HepG2 (cell line): ENCODE results near the gene C14orf119. TPM values are rescaled to one million over a fixed set of nuclear protein-coding genes. Genes with fewer than 3 reads are reported as not detected.
A peak's percentile ranks its signal among the peaks of the same experiment; 100 is the strongest.

Source experiments
- AGO1 ChIP-seq: fragments of 200-400 bp; formaldehyde crosslinking; IDR thresholded peaks from 2 replicates; pipeline ENCODE4 v1.6.1; 2017; ENCODE audit warnings: mild to moderate bottlenecking, low read depth, low read length, moderate library complexity; ENCODE audit not compliant: poor library complexity, severe bottlenecking
- CBX1 ChIP-seq: IDR thresholded peaks from one replicate; pipeline ENCODE4 v1.6.1; 2016; ENCODE audit warnings: antibody characterized with exemption, low read depth
- CCAR2 ChIP-seq: fragments of 200-400 bp; formaldehyde crosslinking; optimal IDR thresholded peaks from 2 replicates; pipeline ENCODE3; 2018; ENCODE audit warnings: low read depth, mild to moderate bottlenecking, low read length, moderate library complexity
- FOXA3 ChIP-seq: IDR thresholded peaks from 2 replicates; pipeline ENCODE4 v1.6.1; 2016; ENCODE audit warnings: missing genetic modification reagents, missing compliant biosample characterization
- FOXK2 ChIP-seq: fragments of 450-650 bp; IDR thresholded peaks from 2 replicates; pipeline ENCODE4 v1.6.1; 2016
- HIVEP1 ChIP-seq: sonication (generic); formaldehyde crosslinking; IDR thresholded peaks from 2 replicates; pipeline ENCODE4 v1.4.0; 2020; ENCODE audit warnings: mild to moderate bottlenecking, missing genetic modification reagents
- LCORL ChIP-seq, 2 experiments: fragments of 450-650 bp in 1 of 2; sonication (generic) in 1 of 2; formaldehyde crosslinking in 1 of 2; IDR thresholded peaks; 2 replicates each; pipeline versions ENCODE4 v1.5.0 to v1.6.1; 2017 to 2020; ENCODE audit warnings: antibody characterized with exemption in 1 of 2, missing genetic modification reagents in 1 of 2
- MAZ ChIP-seq, 2 experiments: sonication (generic) in 1 of 2; formaldehyde crosslinking in 1 of 2; IDR thresholded peaks; 2 replicates each; pipeline versions ENCODE4 v1.5.0 to v1.6.1; 2012 to 2020; ENCODE audit warnings: low read depth in 2 of 2, mild to moderate bottlenecking in 2 of 2, borderline replicate concordance in 1 of 2, improper control_type of control experiment in 1 of 2, low read length in 1 of 2, missing genetic modification reagents in 1 of 2, moderate library complexity in 1 of 2
- MEIS2 ChIP-seq: sonication (generic); formaldehyde crosslinking; IDR thresholded peaks from 2 replicates; pipeline ENCODE4 v1.9.0; 2021; ENCODE audit warnings: mild to moderate bottlenecking, missing genetic modification reagents
- NCOA2 ChIP-seq: sonication (generic); formaldehyde crosslinking; IDR thresholded peaks from 2 replicates; pipeline ENCODE4 v1.8.0; 2022; ENCODE audit warnings: inconsistent platforms
- NR3C1 ChIP-seq: sonication (generic); formaldehyde crosslinking; IDR thresholded peaks from 2 replicates; pipeline ENCODE4 v1.4.0; 2020; ENCODE audit warnings: missing genetic modification reagents
- RAD21 ChIP-seq: fragments of 450-650 bp; formaldehyde crosslinking; IDR thresholded peaks from 2 replicates; pipeline ENCODE4 v1.5.0; 2020; ENCODE audit warnings: mild to moderate bottlenecking
- RFXANK ChIP-seq: IDR thresholded peaks from 2 replicates; pipeline ENCODE4 v1.6.1; 2016
- SIX1 ChIP-seq: sonication (generic); formaldehyde crosslinking; IDR thresholded peaks from 2 replicates; pipeline ENCODE4 v1.4.0; 2020; ENCODE audit warnings: missing genetic modification reagents, borderline replicate concordance
- ZIK1 ChIP-seq: sonication (generic); formaldehyde crosslinking; IDR thresholded peaks from 2 replicates; pipeline ENCODE4 v1.5.0; 2020; ENCODE audit warnings: mild to moderate bottlenecking, low read depth, missing genetic modification reagents, borderline replicate concordance
- ZKSCAN8 ChIP-seq: IDR thresholded peaks from 2 replicates; pipeline ENCODE4 v1.6.1; 2016; ENCODE audit warnings: borderline replicate concordance, missing genetic modification reagents, missing compliant biosample characterization
- ZNF124 ChIP-seq: sonication (generic); formaldehyde crosslinking; IDR thresholded peaks from 2 replicates; pipeline ENCODE4 v1.4.0; 2020; ENCODE audit warnings: missing genetic modification reagents
- ZNF235 ChIP-seq: sonication (generic); formaldehyde crosslinking; IDR thresholded peaks from 2 replicates; pipeline ENCODE4 v1.8.1; 2023; ENCODE audit warnings: mild to moderate bottlenecking, missing genetic modification reagents, borderline replicate concordance
- ZNF569 ChIP-seq: sonication (generic); formaldehyde crosslinking; IDR thresholded peaks from 2 replicates; pipeline ENCODE4 v1.5.0; 2020; ENCODE audit warnings: mild to moderate bottlenecking, missing genetic modification reagents, moderate library complexity, borderline replicate concordance
- ZNF605 ChIP-seq: sonication (generic); formaldehyde crosslinking; IDR thresholded peaks from 2 replicates; pipeline ENCODE4 v1.8.0; 2022; ENCODE audit warnings: mild to moderate bottlenecking, missing genetic modification reagents
- ZNF607 ChIP-seq: sonication (generic); formaldehyde crosslinking; IDR thresholded peaks from 2 replicates; pipeline ENCODE4 v1.5.1; 2020; ENCODE audit warnings: missing genetic modification reagents, mild to moderate bottlenecking, borderline replicate concordance
- ZNF816 ChIP-seq: sonication (generic); formaldehyde crosslinking; IDR thresholded peaks from 2 replicates; pipeline ENCODE4 v1.8.0; 2022; ENCODE audit warnings: missing genetic modification reagents, mild to moderate bottlenecking, borderline replicate concordance
- polyA plus RNA-seq, 8 experiments: library from polyadenylated mRNA; depleted of rRNA in 3 of 8; stranded (reverse) in 7 of 8; unstranded in 1 of 8; fragments of >200 nt; fragmentation: Illumina TruSeq in 4 of 8; extraction: Trizol in 4 of 8; gene quantifications; 2 replicates each; pipeline versions ENCODE4 v1.2.1 to v1.2.3, GENCODE V29; 2011 to 2016; ENCODE audit warnings: low read depth in 4 of 8, missing spikeins in 1 of 8, mixed read lengths in 1 of 8; ENCODE audit not compliant: insufficient read depth in 1 of 8
- total RNA-seq, 5 experiments: library from RNA; depleted of rRNA; stranded (reverse); fragments of >200 nt; fragmentation: Illumina TruSeq; extraction: Trizol; gene quantifications; 2 replicates each; pipeline ENCODE4 v1.2.3, GENCODE V29; 2016; ENCODE audit warnings: low read depth in 1 of 5
- TF ChIP-seq, protein P1 (sequence below): sonication (generic); formaldehyde crosslinking; IDR thresholded peaks from 2 replicates; pipeline ENCODE4 v1.4.0; 2020; ENCODE audit warnings: missing genetic modification reagents, borderline replicate concordance
- TF ChIP-seq, protein P2 (sequence below): sonication (generic); formaldehyde crosslinking; IDR thresholded peaks from 2 replicates; pipeline ENCODE4 v1.4.0; 2020; ENCODE audit warnings: missing genetic modification reagents
- TF ChIP-seq, protein P3 (sequence below): sonication (generic); formaldehyde crosslinking; conservative IDR thresholded peaks from 2 replicates; pipeline ENCODE4 v1.8.0; 2022; ENCODE audit warnings: mild to moderate bottlenecking, moderate library complexity, missing genetic modification reagents

Gene C14orf119
- total and polyA plus RNA-seq, 2 of the 13 experiments (the other 11 are each of a cell fraction or from before 2014, with no cell fraction given), result 117 to 206 TPM

DNA sequence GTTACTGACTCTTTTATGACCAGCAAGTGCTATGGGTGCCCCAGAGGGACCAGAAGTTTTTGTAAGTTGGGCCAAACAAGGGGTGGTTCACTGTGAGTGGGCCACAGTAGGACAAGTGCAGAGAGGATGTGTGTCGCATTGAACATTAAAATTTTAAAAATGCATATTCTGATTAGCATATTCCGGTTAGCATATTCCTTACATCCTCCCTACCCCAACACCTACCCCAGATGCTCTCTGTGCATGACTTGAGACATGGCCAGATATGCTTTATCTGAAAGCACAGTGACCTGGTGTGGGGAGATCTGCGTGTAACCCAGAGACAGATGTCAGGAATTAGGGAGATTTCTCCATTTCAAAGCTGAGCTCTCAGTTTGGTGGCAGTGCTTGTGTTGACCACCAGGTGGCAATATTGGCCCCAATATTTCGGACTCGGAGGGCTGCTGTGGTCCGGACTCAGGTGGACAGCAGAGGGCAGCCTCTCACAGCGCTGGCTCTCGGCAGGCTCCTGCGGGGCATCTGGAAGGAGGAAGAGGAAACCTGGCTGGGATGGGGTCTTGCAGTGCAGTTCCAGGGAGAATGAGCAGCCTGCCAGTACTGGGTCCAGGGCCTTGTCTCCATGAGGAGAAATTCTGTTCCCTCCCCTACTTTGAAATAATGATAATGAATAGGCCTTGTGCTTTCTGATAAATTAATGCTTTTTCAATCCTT, 25.4 kb downstream of the C14orf119 start (continued):
- TF ChIP-seq, protein P1, sequence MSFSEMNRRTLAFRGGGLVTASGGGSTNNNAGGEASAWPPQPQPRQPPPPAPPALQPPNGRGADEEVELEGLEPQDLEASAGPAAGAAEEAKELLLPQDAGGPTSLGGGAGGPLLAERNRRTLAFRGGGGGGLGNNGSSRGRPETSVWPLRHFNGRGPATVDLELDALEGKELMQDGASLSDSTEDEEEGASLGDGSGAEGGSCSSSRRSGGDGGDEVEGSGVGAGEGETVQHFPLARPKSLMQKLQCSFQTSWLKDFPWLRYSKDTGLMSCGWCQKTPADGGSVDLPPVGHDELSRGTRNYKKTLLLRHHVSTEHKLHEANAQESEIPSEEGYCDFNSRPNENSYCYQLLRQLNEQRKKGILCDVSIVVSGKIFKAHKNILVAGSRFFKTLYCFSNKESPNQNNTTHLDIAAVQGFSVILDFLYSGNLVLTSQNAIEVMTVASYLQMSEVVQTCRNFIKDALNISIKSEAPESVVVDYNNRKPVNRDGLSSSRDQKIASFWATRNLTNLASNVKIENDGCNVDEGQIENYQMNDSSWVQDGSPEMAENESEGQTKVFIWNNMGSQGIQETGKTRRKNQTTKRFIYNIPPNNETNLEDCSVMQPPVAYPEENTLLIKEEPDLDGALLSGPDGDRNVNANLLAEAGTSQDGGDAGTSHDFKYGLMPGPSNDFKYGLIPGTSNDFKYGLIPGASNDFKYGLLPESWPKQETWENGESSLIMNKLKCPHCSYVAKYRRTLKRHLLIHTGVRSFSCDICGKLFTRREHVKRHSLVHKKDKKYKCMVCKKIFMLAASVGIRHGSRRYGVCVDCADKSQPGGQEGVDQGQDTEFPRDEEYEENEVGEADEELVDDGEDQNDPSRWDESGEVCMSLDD (CRISPR knock-in tag), result no peak
- TF ChIP-seq, protein P2, sequence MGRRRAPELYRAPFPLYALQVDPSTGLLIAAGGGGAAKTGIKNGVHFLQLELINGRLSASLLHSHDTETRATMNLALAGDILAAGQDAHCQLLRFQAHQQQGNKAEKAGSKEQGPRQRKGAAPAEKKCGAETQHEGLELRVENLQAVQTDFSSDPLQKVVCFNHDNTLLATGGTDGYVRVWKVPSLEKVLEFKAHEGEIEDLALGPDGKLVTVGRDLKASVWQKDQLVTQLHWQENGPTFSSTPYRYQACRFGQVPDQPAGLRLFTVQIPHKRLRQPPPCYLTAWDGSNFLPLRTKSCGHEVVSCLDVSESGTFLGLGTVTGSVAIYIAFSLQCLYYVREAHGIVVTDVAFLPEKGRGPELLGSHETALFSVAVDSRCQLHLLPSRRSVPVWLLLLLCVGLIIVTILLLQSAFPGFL (CRISPR knock-in tag), result no peak
- no peak for TF ChIP-seq CCAR2
- TF ChIP-seq ZNF569, result no peak
- TF ChIP-seq ZKSCAN8 (CRISPR knock-in tag), result peak; percentile 78
- TF ChIP-seq FOXA3, result peak; percentile 79
- TF ChIP-seq MEIS2 (CRISPR knock-in tag), result peak; percentile 70; the same call in 1 of the 2 replicates
- TF ChIP-seq FOXK2, result no peak
- TF ChIP-seq, protein P3, sequence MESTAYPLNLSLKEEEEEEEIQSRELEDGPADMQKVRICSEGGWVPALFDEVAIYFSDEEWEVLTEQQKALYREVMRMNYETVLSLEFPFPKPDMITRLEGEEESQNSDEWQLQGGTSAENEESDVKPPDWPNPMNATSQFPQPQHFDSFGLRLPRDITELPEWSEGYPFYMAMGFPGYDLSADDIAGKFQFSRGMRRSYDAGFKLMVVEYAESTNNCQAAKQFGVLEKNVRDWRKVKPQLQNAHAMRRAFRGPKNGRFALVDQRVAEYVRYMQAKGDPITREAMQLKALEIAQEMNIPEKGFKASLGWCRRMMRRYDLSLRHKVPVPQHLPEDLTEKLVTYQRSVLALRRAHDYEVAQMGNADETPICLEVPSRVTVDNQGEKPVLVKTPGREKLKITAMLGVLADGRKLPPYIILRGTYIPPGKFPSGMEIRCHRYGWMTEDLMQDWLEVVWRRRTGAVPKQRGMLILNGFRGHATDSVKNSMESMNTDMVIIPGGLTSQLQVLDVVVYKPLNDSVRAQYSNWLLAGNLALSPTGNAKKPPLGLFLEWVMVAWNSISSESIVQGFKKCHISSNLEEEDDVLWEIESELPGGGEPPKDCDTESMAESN (CRISPR knock-in tag), result peak; percentile 89; the same call in 1 of the 2 replicates
- peak; percentile 66; the same call in 1 of the 2 replicates for TF ChIP-seq MAZ (IDR thresholded peaks at IDR 0.05; ENCODE audit: borderline replicate concordance, low read depth, low read length)
- TF ChIP-seq MAZ (CRISPR knock-in tag; IDR thresholded peaks at IDR 0.05; ENCODE audit: low read depth), result 0 out of 2 replicates have a peak, but pooled peaks have one; percentile 40
- peak; percentile 84 for TF ChIP-seq CBX1
- peak; percentile 79; the same call in 1 of the 2 replicates for TF ChIP-seq ZIK1 (CRISPR knock-in tag)
- no peak for TF ChIP-seq NR3C1 (CRISPR knock-in tag)
- TF ChIP-seq LCORL (IDR thresholded peaks at IDR 0.05), result no peak
- TF ChIP-seq LCORL (CRISPR knock-in tag; IDR thresholded peaks at IDR 0.05), result peak; percentile 93
- peak; percentile 100 for TF ChIP-seq RAD21 (CRISPR knock-in tag)
- TF ChIP-seq ZNF605 (CRISPR knock-in tag), result peak; percentile 78
- TF ChIP-seq ZNF235 (CRISPR knock-in tag), result peak; percentile 49; the same call in 1 of the 2 replicates
- peak; percentile 24; the same call in 1 of the 2 replicates for TF ChIP-seq HIVEP1
- TF ChIP-seq AGO1, result peak; percentile 55
- TF ChIP-seq ZNF607 (CRISPR knock-in tag), result peak; percentile 79; the same call in 1 of the 2 replicates
- peak; percentile 91; the same call in 1 of the 2 replicates for TF ChIP-seq ZNF124 (CRISPR knock-in tag)
- peak; percentile 50 for TF ChIP-seq NCOA2 (CRISPR knock-in tag)
- no peak for TF ChIP-seq ZNF816 (CRISPR knock-in tag)
- peak; percentile 69; the same call in 1 of the 2 replicates for TF ChIP-seq SIX1 (CRISPR knock-in tag)
- peak; percentile 95 for TF ChIP-seq RFXANK (CRISPR knock-in tag)
